HG02798 (cell line): ENCODE results near the gene CIRBP.

Experiments
- ATAC-seq: cut with Tn5 transposase; IDR thresholded peaks from one replicate; pipeline ENCODE4 v1.9.1; 2021; ENCODE audit warnings: mild to moderate bottlenecking; ENCODE audit not compliant: unreplicated experiment, poor library complexity

Gene CIRBP

DNA sequence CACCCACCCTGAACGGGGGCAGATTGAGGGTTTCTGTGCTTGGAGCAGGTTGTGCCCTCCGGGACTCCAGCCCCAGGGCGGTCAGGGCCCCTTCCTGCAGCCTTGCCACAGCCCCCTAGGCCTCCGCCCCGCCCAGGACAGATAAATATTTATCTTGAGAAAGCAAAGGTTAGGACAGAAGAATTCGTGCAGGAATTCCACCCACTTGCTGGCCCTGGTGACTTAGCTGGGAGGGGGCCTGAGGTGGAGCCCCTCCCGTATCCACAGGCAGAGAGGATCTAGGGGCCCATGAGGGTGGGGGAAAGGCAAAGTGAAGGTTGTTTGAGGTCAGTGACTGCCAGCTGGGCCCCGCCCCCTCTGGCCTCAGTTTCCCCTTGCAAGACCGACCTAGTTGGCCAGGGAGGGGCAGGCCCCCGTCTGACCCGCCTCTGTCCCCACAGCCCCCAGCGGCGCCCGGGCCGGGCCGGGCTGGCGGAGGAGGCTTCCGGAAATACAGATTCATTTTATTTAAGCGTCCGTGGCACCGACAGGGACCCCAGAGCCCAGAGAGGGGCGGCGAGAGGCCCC, 15.5 kb upstream of the CIRBP start:
- no peak for ATAC-seq

DNA sequence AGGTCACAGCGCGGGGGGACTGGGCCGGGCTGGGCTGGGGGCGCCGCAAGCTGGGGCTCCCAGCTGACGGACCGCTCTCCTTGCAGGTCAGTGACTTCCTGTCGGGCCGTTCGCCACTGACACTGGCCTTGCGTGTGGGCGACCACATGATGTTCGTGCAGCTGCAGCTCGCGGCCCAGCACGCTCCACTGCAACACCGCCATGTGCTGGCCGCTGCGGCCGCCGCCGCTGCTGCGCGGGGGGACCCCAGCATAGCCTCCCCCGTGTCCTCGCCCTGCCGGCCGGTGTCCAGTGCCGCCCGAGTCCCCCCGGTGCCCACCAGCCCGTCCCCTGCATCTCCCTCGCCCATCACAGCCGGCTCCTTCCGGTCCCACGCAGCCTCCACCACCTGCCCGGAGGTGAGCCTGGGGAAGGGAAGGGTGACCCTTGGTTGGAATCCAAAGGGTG, 15.0 kb upstream of the CIRBP start:
- ATAC-seq, result no peak

DNA sequence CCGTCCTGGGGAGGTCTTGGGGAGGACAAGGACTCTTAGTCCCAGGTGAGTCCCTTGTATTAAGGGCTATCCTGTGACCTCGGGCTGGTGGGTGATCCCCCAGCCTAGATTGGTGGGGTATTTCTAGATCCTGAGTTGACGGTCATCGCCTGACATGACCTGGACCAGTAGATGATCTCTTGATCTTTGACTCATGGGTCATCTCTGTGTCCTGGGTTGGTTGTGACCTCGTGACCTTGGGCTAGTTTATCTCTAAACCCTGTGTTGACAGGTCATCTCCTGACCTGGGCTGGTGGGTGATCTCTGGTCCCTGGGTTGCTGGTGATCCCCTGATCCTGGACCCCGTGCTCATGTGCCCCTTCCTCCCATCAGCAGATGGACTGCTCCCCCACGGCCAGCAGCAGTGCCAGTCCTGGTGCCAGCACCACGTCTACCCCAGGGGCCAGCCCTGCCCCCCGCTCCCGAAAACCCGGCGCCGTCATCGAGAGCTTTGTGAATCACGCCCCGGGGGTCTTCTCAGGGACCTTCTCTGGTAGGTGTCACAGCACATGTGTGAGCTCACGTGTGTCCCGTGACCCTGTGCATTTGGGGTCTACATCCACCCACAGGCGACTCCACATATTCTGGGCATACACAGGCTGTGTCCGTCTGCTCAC, 14.5 kb upstream of the CIRBP start:
- ATAC-seq, result no peak

DNA sequence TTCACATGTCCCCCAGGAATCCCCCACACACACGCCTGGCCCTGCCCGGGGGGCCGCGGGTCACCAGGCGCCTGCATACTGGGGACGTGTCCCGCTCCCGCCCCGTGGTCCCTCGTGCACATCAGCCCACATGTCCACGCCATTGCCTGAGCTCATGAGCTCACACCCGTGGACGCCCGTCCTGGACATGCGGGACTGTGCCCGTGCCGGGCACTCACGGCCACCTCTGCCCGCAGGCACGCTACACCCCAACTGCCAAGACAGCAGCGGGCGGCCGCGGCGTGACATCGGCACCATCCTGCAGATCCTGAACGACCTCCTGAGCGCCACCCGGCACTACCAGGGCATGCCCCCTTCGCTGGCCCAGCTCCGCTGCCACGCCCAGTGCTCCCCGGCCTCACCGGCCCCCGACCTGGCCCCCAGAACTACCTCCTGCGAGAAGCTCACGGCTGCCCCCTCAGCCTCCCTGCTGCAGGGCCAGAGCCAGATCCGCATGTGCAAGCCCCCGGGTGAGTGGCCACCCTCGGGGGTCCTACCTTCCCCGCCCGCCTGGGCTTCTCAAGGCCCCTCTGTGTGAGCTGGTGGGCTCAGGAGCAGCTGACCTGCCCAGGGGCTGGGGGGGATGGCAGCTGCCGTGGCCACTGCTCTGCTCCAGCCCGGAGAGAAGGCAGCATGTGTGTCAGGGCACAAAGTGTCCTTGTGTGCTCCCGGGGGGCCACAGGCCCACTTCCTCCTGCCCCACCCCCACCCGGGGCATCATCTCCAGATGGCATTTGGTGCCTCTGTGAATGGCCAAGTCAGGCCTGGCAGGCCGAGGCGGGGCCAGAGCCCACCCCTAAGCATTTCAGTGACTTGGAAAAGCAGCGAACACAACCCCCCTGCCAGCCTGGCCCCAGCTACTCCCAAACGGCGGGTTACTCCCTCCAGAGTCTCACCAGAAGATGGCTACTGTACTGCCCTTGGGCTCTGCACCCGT, 13.7 kb upstream of the CIRBP start:
- no peak for ATAC-seq

DNA sequence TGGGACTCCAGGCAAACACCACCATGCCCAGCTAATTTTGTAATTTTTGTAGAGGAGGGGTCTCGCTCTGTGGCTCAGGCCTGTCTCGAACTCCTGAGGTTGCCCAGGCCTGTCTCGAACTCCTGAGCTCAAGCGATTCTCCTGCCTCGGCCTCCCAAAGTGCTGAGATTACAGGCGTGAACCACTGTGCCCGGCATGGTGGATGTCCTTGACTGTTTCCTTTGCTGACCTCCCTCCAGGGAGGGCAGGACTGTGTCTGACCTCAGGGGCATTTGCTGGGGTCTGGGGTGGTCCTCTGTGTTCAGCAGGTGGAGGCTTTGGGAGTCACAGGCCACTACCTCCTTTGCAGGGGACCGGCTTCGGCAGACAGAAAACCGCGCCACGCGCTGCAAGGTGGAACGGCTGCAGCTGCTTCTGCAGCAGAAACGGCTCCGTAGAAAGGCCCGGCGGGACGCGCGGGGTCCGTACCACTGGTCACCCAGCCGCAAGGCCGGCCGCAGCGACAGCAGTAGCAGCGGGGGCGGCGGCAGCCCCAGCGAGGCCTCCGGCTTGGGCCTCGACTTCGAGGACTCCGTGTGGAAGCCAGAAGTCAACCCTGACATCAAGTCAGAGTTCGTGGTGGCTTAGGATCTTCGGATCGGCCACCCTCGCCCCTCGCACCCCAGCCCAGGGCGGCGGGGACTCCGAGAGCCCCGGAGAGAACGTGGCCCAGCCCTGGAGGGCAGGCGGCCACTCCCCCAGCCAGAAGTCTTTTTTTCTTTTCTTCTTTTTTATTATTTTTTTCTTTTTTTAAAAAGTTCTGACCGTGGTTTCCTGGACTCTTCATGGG, 12.3 kb upstream of the CIRBP start:
- ATAC-seq, result no peak

DNA sequence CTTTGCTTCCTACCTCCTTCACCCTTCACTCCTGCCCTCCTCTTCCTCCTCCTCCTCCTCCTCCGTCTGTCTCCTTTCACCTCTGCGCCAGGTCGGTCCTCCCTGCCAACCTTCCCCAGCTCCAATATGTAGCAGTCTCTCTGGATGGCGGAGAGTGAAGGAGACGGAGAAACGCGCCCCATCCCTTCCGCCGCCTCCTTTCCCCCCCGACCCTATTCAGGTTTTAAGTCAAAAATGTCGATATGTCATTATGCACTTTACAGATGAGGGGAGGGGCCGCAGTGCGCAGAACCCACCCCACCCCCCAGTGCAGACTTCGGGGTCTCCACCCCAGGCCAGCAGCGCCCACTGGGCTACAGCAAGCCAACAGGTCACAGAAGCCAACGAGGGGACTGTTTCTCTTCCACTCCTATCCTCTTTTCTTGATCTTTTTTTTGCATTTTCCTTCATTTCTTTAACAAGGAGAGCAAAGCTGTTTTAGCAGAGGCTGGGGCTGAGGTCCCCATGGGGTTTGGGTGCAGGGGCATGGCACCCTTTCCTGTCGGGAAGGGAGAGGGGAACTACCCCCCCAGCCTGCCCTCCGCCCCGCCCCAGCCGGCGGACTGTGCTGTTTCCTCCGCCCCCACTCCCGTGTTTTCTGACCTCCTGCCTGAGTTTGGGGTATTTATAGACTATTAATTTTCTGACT, 11.5 kb upstream of the CIRBP start:
- ATAC-seq, result no peak

DNA sequence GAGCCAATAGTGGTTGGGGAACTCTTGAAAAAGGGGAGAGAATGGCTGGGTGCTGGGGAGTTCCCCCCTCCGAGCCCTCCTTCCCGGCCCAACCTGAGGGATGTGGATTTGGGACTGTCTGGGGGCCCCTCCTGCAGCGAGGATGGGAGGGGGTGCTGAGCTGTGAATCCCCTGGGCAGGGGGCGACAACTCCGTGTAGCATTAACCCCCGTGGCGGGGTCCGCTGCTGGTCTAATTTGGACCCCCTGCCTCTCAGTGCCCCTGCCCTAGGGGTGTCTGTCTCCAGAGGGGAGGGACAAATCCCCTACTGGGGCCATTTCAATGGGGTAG, 11.0 kb upstream of the CIRBP start:
- no peak for ATAC-seq

DNA sequence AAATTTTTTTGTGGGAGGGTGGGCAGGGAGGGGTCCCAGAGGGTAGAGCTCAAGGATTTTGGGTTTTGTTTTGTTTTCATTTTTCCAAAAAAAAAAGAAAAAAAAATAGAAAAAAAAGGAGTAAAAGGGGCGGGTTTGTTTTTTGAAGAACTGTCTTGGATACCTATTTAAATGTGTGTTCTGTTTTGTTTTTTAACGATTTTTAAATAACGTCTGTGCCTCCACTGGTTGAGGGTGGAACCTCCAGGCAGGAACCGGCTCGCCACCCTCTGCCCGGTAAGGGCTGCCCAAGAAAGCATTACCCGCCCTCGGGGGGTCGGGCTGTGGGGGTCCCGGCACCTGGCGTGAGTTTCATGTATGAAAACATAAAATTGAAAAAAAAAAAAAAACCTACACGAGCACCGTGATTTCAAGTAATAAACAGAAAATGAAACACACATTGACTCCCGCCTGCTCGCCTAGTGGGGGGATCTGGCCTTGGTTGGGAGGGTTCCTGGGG, 10.4 kb upstream of the CIRBP start:
- no peak for ATAC-seq

DNA sequence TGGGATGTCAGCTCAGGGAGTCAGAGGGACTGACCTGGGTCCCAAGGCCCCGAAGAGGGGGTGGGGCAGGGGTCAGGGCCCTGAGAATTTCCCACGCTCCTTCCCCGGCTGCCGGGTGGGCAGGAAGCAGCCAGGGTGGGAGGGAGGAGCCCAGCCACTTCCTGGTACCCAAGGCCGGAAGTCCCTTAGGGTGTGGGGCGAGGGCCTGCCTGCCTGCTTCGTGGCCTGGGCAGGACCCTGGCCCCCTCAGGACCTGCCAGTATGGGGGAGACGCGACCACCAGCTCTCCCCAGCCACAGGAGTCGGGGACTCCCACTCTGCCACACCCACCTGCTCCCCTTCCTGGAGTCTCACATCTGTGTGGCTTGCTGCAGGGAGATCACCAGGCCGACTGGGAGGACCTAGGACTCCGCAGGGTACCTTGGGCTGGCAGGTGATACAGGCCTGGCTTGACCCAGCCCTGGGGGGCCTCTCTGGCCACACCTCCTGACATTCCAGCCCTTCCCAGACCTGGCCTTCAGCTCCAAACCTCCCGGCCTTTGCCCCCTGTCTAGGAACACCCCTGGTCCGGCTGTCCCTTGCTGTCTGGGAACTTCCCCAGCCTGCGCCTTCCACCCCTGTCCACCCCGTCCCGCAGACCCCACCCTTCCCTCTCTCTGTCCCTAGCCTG, 9.8 kb upstream of the CIRBP start:
- ATAC-seq, result peak; percentile 31

DNA sequence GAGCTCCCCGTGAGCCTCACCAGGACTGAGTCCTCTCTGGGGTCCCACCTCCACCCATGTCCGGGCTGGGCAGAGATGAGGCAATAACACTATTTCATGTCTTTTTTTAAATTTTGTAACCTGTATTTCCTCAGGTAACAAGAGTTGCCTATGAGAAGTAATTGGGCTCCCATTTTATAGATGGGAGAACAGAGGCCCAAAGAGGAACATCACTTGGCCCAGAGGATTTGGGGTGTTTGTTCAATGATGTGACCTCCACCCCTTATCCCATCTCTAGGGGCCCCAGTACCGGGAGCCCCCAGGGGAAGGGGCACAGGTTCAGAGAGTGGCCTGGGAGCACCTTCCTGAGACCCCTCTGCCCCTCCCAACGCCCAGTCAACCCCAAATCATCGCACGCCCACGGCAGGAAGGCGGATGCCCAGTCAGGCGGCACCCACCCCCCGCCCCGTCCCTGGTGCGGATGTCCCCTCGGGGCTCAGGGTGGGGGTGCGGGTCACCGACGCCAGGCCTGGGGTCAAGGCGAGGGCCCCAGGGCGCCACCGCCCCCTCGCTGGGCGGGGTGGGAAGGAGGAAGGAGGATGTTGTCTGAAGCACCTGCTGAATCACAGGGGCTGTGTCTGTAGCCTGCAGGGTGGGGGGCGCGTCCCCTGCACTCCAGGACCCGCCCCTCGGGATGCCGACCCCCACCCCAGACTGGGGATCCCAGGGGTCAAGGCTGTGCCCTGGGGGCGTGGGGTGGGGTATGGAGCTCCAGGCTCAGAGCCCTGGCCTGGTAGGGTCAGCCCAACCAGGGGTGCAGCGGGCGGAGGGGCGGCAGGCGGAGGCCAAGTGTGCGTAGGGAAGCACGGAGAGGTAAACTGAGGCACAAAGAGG, 9.0 kb upstream of the CIRBP start:
- peak; percentile 2 for ATAC-seq

DNA sequence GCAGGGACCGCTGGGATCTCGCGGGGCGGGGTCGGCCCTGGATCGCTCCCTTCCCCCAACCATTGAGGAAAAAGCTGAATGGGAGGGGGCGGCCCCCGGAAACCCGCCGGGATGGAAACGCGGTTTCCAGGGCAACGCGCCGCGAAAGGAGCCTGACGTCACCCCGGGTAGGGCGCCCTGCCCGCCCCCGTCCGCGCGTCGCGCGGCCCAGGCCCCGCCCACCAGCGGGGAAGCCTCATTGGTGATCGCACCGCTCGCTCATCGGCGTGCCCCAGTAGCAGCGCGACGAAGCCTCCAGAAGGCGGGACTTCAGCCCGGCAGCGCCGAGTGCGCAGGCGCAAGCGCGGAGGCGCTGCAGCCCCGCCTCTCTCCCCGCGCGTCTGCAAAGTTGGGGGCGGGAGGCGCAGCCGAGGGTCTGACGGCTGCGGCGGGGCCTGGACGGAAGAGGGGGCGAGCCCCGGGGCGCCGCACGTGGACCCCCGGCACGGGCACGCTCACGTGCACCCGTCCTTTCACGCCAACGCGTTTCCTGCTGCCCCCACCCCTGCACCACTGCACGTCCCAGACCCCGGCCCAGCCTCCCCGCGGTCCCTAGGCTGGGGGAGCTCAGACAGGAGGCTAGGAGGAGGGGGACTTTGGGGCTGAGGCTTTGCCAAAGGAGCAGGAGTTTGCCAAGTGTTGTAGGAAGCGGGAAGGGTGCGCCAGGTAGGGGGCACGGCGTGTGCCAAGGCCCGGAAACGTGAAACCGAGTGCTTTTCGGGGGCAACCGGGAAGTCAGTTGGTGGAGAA, 8.2 kb upstream of the CIRBP start:
- ATAC-seq, result peak; percentile 78

DNA sequence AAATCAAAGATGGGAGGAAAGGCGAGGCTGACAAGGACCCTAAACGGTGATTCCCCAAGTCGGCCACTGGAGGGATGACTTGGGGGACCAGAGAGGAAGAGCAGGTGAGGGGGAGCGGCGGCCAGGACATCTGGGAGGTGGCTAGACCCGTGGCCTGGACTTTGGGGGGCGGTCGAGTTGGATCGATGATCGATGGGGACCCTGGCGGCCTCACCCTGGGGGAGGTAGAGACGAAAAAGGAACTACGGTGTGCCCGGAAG, 7.7 kb upstream of the CIRBP start:
- no peak for ATAC-seq

DNA sequence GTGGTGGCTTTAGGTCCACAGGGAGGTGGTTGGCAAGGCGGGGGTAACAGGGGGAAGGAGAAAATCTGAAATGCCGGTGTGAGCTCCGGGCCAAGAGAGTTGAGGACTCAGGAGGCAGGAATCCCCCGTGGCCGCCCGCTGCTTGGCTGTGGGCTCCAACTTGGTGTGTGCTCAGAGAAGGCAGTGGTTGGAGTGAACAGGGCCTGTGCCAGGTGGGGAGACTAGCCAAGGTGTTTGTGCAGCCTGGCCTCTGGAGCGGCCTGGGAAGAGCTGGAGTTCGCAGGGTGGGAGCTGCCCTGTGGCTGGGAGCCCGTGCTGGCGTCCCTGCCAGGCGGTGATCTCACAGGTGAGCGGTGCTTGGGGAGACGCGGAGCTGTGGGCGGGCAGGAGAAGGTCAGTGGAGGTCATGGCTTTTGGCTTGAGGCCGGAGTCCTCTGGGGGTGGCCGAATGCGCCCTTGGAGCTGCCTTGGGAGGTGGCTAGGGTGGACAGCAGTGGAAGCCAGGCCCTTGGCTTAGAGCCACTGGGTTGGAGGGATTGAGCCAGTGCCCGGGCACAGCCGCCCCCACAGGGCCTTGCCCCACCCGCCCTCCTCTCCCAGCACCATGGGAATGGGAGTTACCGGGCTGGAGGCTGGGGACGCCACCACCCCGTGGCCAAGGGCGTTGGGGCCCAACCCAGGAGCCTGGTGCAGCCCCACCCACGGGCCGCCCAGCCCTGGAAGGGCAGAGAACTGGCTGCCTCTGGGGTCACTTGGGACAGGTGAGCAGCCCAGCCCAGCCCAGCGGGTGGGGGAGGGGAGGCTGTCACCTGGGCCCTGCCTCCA, 7.1 kb upstream of the CIRBP start:
- ATAC-seq, result no peak

DNA sequence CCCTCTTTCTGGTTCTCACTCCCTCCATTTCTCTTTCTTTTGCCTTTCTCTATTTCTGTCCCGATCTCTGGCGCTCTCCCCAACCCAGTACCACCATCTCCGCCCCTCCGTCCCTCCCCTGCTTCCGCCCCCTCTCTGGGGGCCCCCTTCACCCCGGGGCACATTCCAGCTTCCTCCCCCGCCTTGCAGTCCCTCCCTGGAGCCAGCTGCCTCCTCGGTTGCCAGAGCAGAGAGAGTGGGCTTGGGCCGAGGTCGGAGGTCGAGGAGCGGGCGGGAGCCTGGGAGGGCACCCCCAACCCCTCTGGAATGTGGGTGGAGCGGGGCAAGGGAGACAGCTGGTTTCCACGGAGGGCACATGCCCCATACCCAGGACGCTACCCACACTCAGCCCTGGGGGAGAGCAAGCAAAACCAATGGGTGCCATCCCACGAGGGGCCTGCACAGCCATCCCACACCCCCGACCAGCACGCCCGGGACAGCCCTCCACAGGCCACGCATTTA, 6.5 kb upstream of the CIRBP start:
- no peak for ATAC-seq

DNA sequence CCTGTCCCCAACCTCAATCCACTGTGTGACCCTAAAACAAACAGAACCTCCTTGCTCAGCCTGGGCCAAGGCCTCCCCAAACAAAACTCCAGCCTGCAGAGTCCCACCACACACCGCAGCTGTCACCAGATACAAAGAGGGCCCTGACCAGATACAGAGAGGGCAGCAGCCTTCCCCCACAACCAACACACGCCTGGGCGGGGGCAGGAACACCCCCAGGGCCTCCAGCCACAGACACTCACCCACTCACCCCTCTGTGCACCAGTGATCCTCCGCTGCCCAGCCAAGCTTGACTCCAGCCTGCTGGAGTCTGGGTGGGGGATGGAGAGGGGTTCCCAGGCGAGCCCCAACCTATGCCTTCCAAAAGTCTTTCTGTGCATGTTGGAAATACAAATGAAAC, 5.9 kb upstream of the CIRBP start:
- no peak for ATAC-seq

DNA sequence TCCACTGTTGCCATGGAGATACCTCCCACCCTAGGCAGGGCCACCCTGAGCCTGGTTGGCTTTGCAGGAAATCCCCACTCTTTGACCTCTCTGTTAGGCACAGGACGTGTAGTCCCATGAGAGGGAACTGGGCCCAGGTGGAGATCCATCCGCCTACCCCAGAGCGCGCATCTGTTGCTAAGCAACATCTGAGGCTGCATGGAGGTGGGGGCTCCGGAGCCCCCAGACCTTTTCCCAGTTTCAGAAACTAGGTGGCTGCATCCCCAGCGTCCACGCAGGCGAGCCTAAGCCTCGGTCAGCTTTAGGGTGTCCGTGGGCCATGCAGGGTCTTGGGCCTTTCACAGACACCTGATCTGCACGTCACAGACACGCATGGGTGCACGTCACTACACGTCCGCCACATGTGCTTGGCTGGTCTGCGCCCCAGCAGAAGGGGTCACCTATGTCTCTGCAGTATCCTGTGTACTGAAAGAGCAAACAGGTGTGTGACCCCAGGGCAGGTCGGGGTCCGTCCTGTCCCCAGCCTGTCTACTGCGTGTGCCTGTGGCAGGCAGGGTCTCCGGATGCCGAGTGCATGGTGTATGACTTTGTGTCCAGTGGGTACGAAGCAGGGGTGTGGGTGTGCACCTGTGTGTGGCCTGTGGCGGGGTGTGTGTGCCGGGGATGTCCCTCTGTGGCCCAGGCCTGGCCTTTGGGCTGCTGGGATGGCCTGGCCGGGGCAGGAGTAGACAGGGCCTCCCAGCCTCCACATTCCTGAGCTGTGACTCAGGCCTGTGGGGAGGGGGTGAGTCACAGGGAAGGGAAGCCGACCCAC, 4.1 kb upstream of the CIRBP start:
- no peak for ATAC-seq
